GM21717 (cell line): Measurements from ENCODE around the gene PNLIP.

Source experiments
- ATAC-seq: cut with Tn5 transposase; IDR thresholded peaks from one replicate; pipeline ENCODE4 v1.9.1; 2021; ENCODE audit warnings: mild to moderate bottlenecking, moderate library complexity; ENCODE audit not compliant: unreplicated experiment

The PNLIP gene

GRCh38 chr10:116567335-116567734 is 21.6 kb downstream of the PNLIP start:
- ATAC-seq: no peak

GRCh38 chr10:116574797-116575196 is 29.1 kb downstream of the PNLIP start:
- ATAC-seq: no peak

GRCh38 chr10:116587878-116588591 is 42.3 kb downstream of the PNLIP start:
- no peak for ATAC-seq

- no peak for ATAC-seq
Measured at GRCh38 chr10:116588995-116589394, 43.3 kb downstream of the PNLIP start.

GRCh38 chr10:116589926-116590325 is 44.2 kb downstream of the PNLIP start:
- no peak for ATAC-seq

GRCh38 chr10:116590590-116591444 is 45.1 kb downstream of the PNLIP start, which contains the start of gene PNLIPRP1:
Gene PNLIPRP1 (plus strand): TSS chr10:116590959. CDS start chr10:116591130, 171 bp downstream.
- ATAC-seq: no peak

GRCh38 chr10:116593139-116593740 is 47.5 kb downstream of the PNLIP start:
- no peak for ATAC-seq

- ATAC-seq: no peak
Measured at GRCh38 chr10:116594525-116595035, 48.8 kb downstream of the PNLIP start.

- ATAC-seq: no peak
Measured at GRCh38 chr10:116596062-116596461, 50.3 kb downstream of the PNLIP start.

- ATAC-seq: no peak
Measured at GRCh38 chr10:116597543-116597942, 51.8 kb downstream of the PNLIP start.

- no peak for ATAC-seq
Measured at GRCh38 chr10:116598329-116598728, 52.6 kb downstream of the PNLIP start.

GRCh38 chr10:116599991-116600390 is 54.3 kb downstream of the PNLIP start:
- no peak for ATAC-seq

GRCh38 chr10:116602648-116603400 is 57.1 kb downstream of the PNLIP start:
- ATAC-seq: no peak

- no peak for ATAC-seq
Measured at GRCh38 chr10:116606061-116606483, 60.3 kb downstream of the PNLIP start.

GRCh38 chr10:116607336-116607735 is 61.6 kb downstream of the PNLIP start:
- ATAC-seq: no peak

- ATAC-seq: no peak
Measured at GRCh38 chr10:116608686-116609594, 63.2 kb downstream of the PNLIP start.

GRCh38 chr10:116610443-116611152 is 64.9 kb downstream of the PNLIP start:
- ATAC-seq: no peak

- no peak for ATAC-seq
Measured at GRCh38 chr10:116611153-116611545, 65.4 kb downstream of the PNLIP start.
